Germinal center (tissue), 1 donor: ENCODE measurements around the gene ARHGAP6.
"Not testable (repeated sequence)": the region's sequence is repeated elsewhere in the genome, so short reads cannot be mapped to it uniquely, and the experiment has no call there.

Source experiments
- DNase-seq: peaks from one replicate; pipeline ENCODE4 v3.0.0; 2012; ENCODE audit warnings: mixed read lengths, low spot score

The ARHGAP6 gene

GRCh38 chrX:11361666-11362065 lies 304.1 kb downstream of the ARHGAP6 start:
- not testable (repeated sequence) for DNase-seq

DNA sequence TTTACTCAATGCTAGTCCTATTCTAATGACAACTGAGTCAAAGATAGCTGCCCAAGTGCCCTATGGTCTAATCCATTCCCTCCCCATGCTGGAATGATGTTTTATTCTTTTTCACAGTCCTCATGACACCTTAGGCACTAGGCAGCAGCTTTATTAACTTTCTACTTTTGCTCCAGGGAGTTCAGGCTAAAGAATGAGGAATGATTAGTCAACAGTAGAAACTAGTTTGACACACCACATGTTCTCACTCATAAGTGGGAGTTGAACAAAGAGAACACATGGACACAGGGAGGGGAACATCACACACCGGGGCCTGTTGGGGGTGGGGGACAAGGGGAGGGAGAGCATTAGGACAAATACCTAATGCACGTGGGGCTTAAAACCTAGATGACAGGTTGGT lies 309.8 kb downstream of the ARHGAP6 start:
- not testable (repeated sequence) for DNase-seq

- no peak for DNase-seq
These were observed 310.3 kb downstream of the ARHGAP6 start for GRCh38 chrX:11355259-11355909.

GRCh38 chrX:11352296-11352741 lies 313.4 kb downstream of the ARHGAP6 start:
- DNase-seq: no peak

DNA sequence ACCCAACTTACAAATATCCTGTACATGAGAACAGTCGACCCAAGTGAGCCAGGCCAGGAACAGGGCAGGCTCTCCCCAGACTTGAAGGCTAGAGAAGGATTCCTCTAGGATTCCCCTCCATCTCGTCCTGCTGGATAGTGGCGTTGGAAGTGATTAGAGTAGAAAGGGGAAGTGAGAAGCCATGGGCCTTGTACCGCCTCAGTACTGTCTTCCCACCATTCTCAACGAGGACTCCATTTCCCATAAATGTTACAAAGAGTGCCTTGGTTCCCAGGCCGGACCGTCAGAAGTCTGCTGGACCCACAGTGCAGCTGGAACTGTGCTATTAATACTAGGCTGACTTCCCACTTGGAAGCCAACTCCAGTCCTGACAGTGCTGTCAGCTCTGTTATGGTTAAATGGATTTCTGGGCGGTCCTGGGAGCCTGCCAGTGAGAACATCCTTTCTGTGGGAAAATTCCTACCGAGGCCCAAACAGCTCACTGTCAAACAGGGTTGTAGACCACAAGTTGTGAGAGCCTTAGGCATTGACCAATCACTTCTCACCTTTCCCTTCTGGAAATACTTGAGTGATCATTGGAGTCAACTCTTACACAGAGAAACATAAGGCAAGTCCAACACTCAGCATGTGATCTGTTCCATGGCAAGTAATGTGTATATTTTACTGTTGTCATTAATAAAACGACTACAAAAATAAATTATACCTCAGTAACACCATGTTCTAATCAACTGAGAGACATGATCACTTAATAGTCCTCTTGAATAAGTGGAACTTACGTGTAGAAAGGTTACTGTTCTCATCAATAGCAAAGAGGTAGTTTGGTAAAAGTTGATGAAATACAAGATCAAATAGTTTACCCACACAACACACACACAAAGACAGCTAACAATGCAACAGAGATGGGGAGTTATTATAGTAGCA lies 314.1 kb downstream of the ARHGAP6 start:
- DNase-seq: no peak

DNA sequence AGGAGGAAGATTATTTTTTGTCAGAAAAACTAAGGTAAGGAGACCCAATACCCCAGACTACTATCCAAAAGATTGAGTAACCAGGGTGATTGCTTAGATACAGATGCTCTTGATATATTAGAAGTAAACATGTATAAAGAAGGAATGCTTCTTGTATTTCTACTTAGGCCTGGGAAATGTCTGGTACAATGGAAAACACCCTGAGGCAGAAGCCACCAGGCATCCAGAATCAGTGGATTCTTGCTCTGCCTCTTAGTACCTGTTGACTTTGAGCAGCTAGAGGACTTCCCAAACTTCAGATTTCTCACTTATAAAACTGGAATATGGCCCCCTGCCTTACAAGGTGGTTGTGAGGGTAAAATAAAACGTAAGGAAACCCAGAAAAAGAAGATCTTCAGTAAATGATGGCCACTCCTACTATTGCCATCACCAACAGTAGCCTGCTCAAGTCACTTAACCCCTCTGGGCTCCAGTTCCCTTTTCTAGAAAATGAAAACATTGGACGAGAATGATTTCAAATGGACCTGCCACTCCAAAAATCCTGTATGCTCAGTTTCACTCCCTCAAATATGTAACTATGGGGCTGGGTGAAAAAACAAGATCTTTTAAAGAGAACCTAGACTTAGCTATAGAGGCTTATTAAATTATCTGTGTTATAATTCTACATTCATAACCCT lies 315.9 kb downstream of the ARHGAP6 start:
- no peak for DNase-seq

DNA sequence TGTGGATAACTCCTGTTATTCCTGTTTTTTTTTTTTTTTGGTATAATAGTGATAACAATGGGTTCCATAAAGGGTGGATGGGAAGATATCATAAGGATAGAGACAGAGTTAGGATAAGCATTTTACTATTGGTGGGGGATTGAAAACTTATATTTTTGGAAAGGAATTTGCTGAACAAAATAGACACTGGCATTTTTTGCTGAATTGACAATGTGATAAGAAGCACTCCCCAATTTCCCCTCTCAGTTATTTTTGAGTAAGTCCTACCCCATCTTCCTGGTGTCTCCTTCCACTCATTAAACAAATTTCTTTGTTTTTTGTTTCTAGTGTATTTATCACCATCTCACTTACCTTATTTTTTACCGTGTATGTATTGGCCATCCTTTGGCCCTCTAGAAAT lies 316.7 kb downstream of the ARHGAP6 start:
- no peak for DNase-seq

GRCh38 chrX:11347300-11347699 lies 318.4 kb downstream of the ARHGAP6 start:
- no peak for DNase-seq

DNA sequence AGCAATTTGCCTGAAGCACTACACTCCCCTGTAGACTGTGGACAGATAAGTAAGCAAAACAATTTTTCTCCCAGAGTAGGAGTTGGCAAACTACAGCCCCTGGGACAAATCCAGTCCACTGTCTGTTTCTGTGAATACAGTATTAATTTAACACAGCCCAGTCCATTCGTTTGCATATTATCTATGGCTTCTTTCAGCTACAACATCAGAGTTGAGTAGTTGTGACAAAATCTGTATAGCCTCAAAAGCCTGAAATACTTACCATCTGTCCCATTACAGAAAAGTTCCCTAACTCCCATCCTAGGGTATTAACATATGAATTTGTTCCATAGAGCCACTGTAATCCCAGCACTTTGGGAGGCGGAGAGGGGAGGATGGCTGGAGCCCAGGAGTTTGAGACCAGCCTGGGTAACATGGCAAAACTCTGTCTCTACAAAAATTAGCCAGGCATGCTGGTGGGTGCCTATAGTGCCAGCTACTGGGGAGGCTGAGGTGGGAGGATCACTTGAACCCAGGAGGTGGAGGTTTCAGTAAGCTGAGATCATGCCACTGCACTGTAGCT lies 319.5 kb downstream of the ARHGAP6 start:
- no peak for DNase-seq

DNA sequence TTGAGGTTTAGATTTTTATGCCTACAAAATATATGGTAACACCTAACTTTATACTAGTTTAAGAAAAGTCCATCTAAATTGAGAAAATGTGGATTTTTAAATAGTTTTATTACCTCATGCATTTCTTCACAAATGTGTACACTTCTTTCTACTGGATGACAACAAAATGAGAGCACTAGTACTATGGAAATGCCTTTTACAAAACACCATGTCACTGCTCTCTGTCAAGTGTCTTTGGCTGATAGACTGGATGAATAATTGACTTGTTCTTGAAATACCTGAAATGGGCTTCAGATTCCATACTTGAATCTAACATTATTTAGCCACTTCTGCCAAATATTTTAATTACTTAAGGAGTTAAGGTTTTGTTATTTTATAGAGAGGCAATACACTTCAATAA lies 323.0 kb downstream of the ARHGAP6 start:
- DNase-seq: no peak

DNA sequence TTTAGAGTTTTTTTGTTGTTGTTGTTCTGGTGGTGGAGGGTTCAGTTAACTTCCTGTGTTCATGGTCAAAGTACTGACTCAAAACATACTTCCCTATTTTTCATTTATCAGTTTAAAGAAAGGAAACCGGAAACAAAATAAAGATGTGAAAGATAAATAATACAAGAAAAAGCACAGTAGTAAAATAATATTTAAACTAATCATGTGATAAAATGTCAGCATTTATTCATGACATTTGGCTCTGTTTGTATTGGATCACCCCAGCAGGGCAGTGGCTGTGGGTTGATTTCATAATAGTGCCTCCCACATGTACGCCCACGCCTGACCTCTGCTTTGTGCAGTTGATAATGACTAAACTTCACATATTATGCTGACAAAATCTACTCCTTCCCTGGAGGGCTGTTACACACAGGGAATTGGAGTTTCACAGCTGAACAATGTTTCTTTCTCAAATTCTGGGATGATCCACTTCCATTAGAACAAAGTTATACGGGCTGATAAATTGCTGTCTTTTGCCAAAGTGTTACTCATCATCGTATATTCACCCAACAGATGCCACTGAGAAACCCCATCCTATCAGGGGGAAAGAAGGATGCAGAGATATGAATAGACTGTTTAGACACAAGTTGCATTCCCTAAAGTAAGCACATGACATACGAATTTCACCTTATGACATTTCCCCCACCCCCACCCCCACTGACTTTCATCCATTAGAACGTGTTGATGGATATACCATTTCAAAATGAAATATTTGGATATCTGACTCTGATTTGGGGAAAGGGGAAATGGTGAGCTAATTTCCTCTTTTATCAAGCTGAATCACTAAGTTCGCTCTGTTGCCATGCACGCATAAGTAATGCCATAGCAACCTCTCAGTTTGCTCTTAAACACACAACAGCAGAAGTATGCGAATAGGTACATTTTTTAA lies 324.2 kb downstream of the ARHGAP6 start:
- peak; percentile 17 for DNase-seq

DNA sequence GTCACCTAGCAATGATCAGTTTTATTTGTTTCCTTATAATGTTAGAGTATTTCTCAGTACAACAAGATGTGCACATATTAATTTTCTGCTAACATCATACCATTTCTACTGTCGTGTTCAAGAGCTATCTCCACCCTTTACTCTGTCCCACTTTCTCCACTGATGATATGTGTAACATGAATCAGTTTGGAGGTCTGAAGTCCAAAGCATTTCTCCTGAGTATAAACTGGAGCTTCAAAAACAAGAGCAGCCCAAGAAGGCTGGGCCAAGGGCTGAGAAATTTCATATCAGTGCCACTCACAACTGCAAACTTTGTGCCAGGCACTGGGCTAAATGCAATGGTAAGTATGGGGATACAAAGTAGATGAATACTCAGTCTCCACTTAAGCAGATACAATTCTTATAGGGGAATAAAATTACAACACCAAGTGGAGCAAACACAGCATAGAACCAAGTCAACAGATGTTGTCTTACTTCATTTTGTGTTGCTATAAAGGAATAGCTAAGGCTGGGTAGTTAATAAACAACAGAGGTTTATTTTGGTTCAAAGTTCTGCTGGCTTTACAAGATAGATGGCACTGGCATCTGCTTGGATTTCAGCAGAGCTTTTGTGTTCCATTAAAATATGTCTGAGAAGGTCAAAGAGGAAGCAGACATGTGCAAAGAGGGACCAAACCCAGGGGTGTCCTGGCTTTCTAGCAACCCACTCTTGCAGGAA lies 328.3 kb downstream of the ARHGAP6 start:
- no peak for DNase-seq

GRCh38 chrX:11336201-11336600 lies 329.5 kb downstream of the ARHGAP6 start:
- no peak for DNase-seq

DNA sequence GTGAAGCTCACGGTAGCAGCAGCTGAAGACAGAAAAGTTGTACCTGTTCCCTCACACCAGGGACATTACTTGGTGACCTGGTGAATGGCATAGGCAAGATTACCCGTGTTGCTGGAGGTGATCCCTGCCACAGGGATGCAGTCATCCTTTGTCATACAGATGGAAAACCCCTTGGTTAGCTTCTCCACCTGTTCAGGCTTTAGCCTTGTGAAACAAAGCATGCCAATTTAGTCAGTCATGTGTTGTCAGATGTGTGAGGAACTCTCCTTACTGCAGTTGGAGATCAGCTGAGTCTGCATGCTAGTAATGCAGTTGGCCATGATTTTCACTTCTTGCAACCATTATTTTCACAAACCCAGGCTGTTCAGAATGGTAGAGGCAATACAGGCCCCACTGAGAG lies 331.6 kb downstream of the ARHGAP6 start:
- no peak for DNase-seq

GRCh38 chrX:11331788-11332187 lies 333.9 kb downstream of the ARHGAP6 start:
- DNase-seq: no peak

DNA sequence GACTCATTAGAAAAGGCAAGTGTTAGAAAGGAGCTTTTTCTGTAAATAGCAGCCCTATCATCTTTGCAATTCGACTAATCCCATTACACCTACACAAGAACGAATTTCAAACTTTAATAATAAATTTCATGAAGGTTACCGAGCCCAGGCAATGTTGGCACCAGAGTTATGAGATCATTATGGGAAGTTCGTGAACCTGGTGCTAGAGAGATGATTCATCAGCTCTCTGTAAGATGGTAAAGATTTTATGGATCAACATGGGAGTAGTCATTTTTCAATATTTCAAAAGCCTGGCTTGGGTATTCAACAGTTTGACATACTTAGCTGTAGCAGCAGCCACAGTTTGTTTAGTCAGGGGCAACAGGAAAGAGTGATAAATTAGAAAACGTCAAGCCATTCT lies 336.7 kb downstream of the ARHGAP6 start:
- no peak for DNase-seq

DNA sequence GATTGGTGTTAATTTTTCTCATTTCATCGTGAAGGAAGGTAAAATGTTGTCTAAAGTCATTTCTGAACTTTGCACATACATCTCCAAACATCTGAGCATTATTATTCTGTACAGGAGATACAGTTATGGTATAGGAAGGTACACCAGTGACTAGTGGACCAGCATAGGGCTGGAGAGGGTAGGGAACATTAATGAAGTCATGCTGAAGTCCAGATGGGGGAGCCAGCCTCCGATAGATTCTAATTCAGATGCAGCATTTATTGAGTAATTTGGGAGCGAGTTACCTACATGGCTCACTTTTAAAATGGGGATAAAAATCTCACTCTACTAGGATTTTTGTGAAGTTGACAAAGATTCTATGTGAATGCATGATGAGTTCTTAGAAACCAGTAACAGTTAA lies 337.6 kb downstream of the ARHGAP6 start:
- DNase-seq: no peak

GRCh38 chrX:11321986-11322385 lies 343.7 kb downstream of the ARHGAP6 start:
- no peak for DNase-seq

DNA sequence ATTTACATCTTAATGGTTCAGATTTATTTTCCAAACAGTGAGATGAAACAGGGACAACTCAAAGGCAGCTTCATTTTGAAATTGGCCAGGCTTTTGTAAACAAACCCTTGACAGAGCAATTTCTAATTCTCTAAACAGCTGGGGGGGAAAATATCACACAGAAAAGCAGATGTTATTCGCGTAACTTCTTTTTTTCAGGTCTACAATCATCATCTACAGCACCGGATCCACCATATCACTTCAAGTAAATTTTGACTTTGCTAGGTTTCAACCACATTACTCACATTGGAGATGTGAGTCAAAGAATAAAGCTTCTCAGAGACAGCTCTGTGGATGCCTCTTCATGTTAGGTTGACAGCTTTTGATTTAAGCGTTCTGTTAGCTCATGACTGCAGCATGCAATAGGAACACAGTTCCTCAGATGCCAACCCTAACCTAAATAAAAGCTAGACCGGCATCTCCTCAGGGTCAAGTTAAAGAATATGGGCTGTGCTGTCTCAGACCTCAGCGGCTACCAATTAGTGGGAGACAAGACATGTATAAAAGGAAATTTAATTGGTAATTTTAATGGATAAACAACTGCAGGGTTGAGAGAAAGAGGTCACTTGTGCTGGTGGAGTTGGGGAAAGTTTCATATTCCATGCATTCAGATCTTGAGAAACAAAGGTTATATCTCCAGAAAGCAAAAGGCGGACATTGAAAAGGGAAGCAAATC lies 345.8 kb downstream of the ARHGAP6 start:
- DNase-seq: no peak

DNA sequence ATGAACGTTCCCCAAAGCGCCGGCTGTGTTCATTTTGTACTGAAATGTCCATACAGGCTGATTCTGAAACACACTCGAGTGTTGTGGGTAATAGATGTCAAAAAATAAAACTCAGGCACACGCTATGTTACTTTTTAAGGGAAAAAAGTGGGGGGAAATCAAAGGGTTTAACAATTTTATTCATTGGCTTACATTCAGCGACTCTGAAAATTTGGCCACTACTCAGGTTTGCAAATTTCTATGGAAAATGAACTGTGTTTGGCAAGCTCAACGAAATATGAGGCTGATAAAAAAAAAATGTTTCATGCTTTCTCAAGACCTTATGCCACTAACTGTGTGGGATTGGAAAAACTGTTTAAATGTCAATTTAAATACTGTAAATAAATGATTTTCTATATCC lies 354.0 kb downstream of the ARHGAP6 start:
- no peak for DNase-seq
